K562 (cell line): ENCODE measurements around the gene KLF2. TPM values are rescaled to one million over a fixed set of nuclear protein-coding genes. Genes with fewer than 3 reads are reported as not detected.

Experiments
- ETV1 ChIP-seq: fragments of 450-650 bp; conservative IDR thresholded peaks from 2 replicates; pipeline ENCODE4 v1.6.1; 2016; ENCODE audit warnings: missing genetic modification characterization, control low read depth, low read depth, missing compliant biosample characterization
- KDM5B ChIP-seq: fragments of 200-600 bp; sonication (generic); IDR thresholded peaks from 2 replicates; pipeline ENCODE4 v1.6.1; 2012; ENCODE audit warnings: low read depth, mild to moderate bottlenecking, moderate library complexity, low read length, control low read depth, inconsistent platforms; ENCODE audit not compliant: insufficient replicate concordance
- PCBP1 ChIP-seq: fragments of 200-400 bp; formaldehyde crosslinking; IDR thresholded peaks from 2 replicates; pipeline ENCODE4 v1.6.1; 2018; ENCODE audit warnings: mild to moderate bottlenecking, low read depth, low read length; ENCODE audit not compliant: poor library complexity, severe bottlenecking
- ZBTB11 ChIP-seq, 3 experiments: fragments of 200-800 bp in 1 of 3; fragments of 250-450 bp in 1 of 3; fragments of 450-650 bp in 1 of 3; sonication (Bioruptor Pico) in 1 of 3; sonication (Bioruptor generic) in 1 of 3; formaldehyde crosslinking in 1 of 3; IDR thresholded peaks; 2 replicates each; pipeline versions ENCODE4 v1.6.1 to v1.8.0; 2016 to 2022; ENCODE audit warnings: mild to moderate bottlenecking in 2 of 3, missing genetic modification characterization in 2 of 3, missing compliant biosample characterization in 1 of 3, moderate library complexity in 1 of 3
- ZBTB26 ChIP-seq: fragments of 450-650 bp; formaldehyde crosslinking; IDR thresholded peaks from 2 replicates; pipeline ENCODE4 v1.4.0; 2022; ENCODE audit warnings: missing genetic modification characterization
- ZFP91 ChIP-seq: sonication (generic); formaldehyde crosslinking; IDR thresholded peaks from 2 replicates; pipeline ENCODE4 v1.8.0; 2022; ENCODE audit warnings: mild to moderate bottlenecking, missing genetic modification reagents
- ZNF318 ChIP-seq, 2 experiments: fragments of 450-650 bp; IDR thresholded peaks; 2 replicates each; pipeline ENCODE4 v1.6.1; 2016; ENCODE audit warnings: mild to moderate bottlenecking in 2 of 2, borderline replicate concordance in 1 of 2, low read depth in 1 of 2, moderate library complexity in 1 of 2
- polyA plus RNA-seq, 8 experiments: library from polyadenylated mRNA; depleted of rRNA in 4 of 8; stranded (reverse) in 5 of 8; unstranded in 3 of 8; fragments of >200 nt; fragmentation: Nextera tagmentation in 2 of 8; fragmentation: Illumina TruSeq in 1 of 8; extraction: Ambion mirVana in 2 of 8; extraction: Trizol in 1 of 8; gene quantifications; 2 replicates each; pipeline versions ENCODE4 v1.2.1 to v1.2.3, GENCODE V29; 2011 to 2014; ENCODE audit warnings: inconsistent platforms in 1 of 8, missing spikeins in 1 of 8
- total RNA-seq, 7 experiments: library from RNA; depleted of rRNA in 6 of 7; stranded (reverse); fragments of >200 nt in 6 of 7; fragmentation: Illumina TruSeq in 2 of 7; extraction: Trizol in 2 of 7; gene quantifications; 2 replicates each; pipeline versions ENCODE4 v1.2.1 to v1.2.3, GENCODE V29; 2011 to 2021; ENCODE audit warnings: low replicate concordance in 1 of 7

The KLF2 gene
- total and polyA plus RNA-seq, 9 of the 15 experiments (the other 6 are each of a cell fraction or from before 2014, with no cell fraction given) = 0.07 to 0.71 TPM; not detected in 7

- TF ChIP-seq ZBTB11 (CRISPR knock-in tag; IDR thresholded peaks at IDR 0.05) = no peak
- no peak for TF ChIP-seq ZFP91 (CRISPR knock-in tag)
- peak; percentile 20 for TF ChIP-seq KDM5B
- peak in 1 of 2 experiments; percentile 50; a peak in 1 of 4 replicates for TF ChIP-seq ZNF318 (IDR thresholded peaks at IDR 0.05; ENCODE audit: borderline replicate concordance in 1 of 2, low read depth in 1 of 2)
- TF ChIP-seq ZBTB26 (CRISPR knock-in tag) = no peak
- TF ChIP-seq ETV1 (tag) = 0 out of 2 replicates have a peak, but pooled peaks have one; percentile 35
- TF ChIP-seq PCBP1 = no peak
Measured at GRCh38 chr19:16327911-16328823, 3.5 kb downstream of the KLF2 start (continued).
